Endothelial cell of umbilical vein (primary cell): ENCODE data around the gene KPNA1. TPM values are rescaled to one million over a fixed set of nuclear protein-coding genes. Genes with fewer than 3 reads are reported as not detected.

ENCODE experiments used
- BruUV-seq: library from RNA; stranded (reverse); fragments of 400-500 nt; replicated peaks from 2 replicates; lab custom pipeline; 2021; lab: Mats Ljungman, UMichigan
- CTCF ChIA-PET: fragments of 300-600, 350-600 bp; sonication (Branson Sonifier 250); formaldehyde crosslinking; loops from one replicate; lab custom pipeline; 2021; ENCODE audit warnings: antibody characterized with exemption, inconsistent platforms; lab: Charles Lee
- POLR2A ChIA-PET: fragments of 300-600, 350-600 bp; sonication (Branson Sonifier 250); formaldehyde crosslinking; loops from one replicate; lab custom pipeline; 2021; ENCODE audit warnings: antibody characterized with exemption, inconsistent platforms; lab: Charles Lee
- DNase-seq: peaks from one replicate; pipeline ENCODE4 v3.0.0-alpha.2; 2011; ENCODE audit warnings: low read depth, low spot score
- FAIRE-seq: peaks from 2 replicates; lab custom pipeline; 2011; peaks lifted over from hg19 to GRCh38; lab: Jason Lieb, UNC
- H2AFZ ChIP-seq: 2 replicates; pipeline ENCODE4 v1.6.0; 2012; ENCODE audit warnings: low read depth, low read length, control low read depth, inconsistent platforms
- H3K27ac ChIP-seq: 2 replicates; pipeline ENCODE4 v1.5.1; 2011; ENCODE audit warnings: low read depth, mild to moderate bottlenecking, control low read depth, low read length, moderate library complexity; ENCODE audit not compliant: insufficient read depth
- H3K27me3 ChIP-seq, 2 experiments: 2 replicates each; pipeline versions ENCODE4 v1.6.0 to v1.6.1; 2011; ENCODE audit warnings: low read length in 2 of 2, mixed read lengths in 1 of 2; ENCODE audit not compliant: control insufficient read depth in 2 of 2, insufficient read depth in 2 of 2
- H3K36me3 ChIP-seq, 2 experiments: 2 replicates in 1 of 2; 3 replicates in 1 of 2; pipeline ENCODE4 v1.5.1; 2011; ENCODE audit warnings: low read length in 2 of 2, mild to moderate bottlenecking in 1 of 2, moderate library complexity in 1 of 2; ENCODE audit not compliant: control insufficient read depth in 2 of 2, insufficient read depth in 2 of 2; ENCODE audit errors: extremely low read depth in 1 of 2
- H3K4me1 ChIP-seq: 3 replicates; pipeline ENCODE4 v1.5.1; 2011; ENCODE audit warnings: mild to moderate bottlenecking, low read length; ENCODE audit not compliant: control insufficient read depth, insufficient read depth; ENCODE audit errors: extremely low read depth
- H3K4me2 ChIP-seq: 2 replicates; pipeline ENCODE4 v1.6.1; 2011; ENCODE audit warnings: low read length, control low read depth, mixed read lengths; ENCODE audit not compliant: insufficient read depth
- H3K4me3 ChIP-seq, 3 experiments: fragments of 200-600 bp in 1 of 3; sonication (generic), shearing (Covaris generic) in 1 of 3; replicated peaks in 1 of 3; 2 replicates each; pipeline ENCODE4 v1.5.1; 2011 to 2016; ENCODE audit warnings: control low read depth in 3 of 3, low read length in 3 of 3, mild to moderate bottlenecking in 2 of 3, inconsistent platforms in 1 of 3, low read depth in 1 of 3, moderate library complexity in 1 of 3; ENCODE audit not compliant: insufficient read depth in 1 of 3
- H3K79me2 ChIP-seq: 2 replicates; pipeline ENCODE4 v1.6.0; 2012; ENCODE audit warnings: low read length, inconsistent platforms; ENCODE audit not compliant: control insufficient read depth, insufficient read depth
- H3K9ac ChIP-seq: replicated peaks from 2 replicates; pipeline ENCODE3; 2011; ENCODE audit warnings: low read length, control low read depth; ENCODE audit not compliant: insufficient read depth; ENCODE audit errors: extremely low read depth
- H3K9me1 ChIP-seq: replicated peaks from 3 replicates; pipeline ENCODE4 v1.6.0; 2011; ENCODE audit warnings: mild to moderate bottlenecking, low read length; ENCODE audit not compliant: control insufficient read depth, insufficient read depth; ENCODE audit errors: extremely low read depth
- H3K9me3 ChIP-seq: replicated peaks from 2 replicates; pipeline ENCODE4 v1.5.1; 2012; ENCODE audit warnings: low read length, inconsistent platforms; ENCODE audit not compliant: control insufficient read depth, insufficient read depth
- H4K20me1 ChIP-seq: replicated peaks from 2 replicates; pipeline ENCODE3; 2011; ENCODE audit warnings: mild to moderate bottlenecking, low read length; ENCODE audit not compliant: control insufficient read depth, insufficient read depth; ENCODE audit errors: extremely low read depth
- CTCF ChIP-seq, 2 donors: IDR thresholded peaks; 1 replicate in 1 of 2; 2 replicates in 1 of 2; pipeline ENCODE4 v1.5.1; 2011; ENCODE audit warnings: low read length in 2 of 2, mild to moderate bottlenecking in 2 of 2, moderate library complexity in 2 of 2, control low read depth in 1 of 2, inconsistent platforms in 1 of 2, low read depth in 1 of 2; ENCODE audit not compliant: insufficient read depth in 1 of 2; ENCODE audit errors: extremely low read depth in 1 of 2
- EZH2 ChIP-seq: IDR thresholded peaks from 2 replicates; pipeline ENCODE4 v1.6.1; 2012; ENCODE audit warnings: borderline replicate concordance, low read depth, mild to moderate bottlenecking, moderate library complexity, low read length, inconsistent platforms; ENCODE audit not compliant: severe bottlenecking
- FOS ChIP-seq: IDR thresholded peaks from 2 replicates; pipeline ENCODE4 v1.6.1; 2011; ENCODE audit warnings: mild to moderate bottlenecking, low read length, moderate library complexity, borderline replicate concordance; ENCODE audit not compliant: insufficient read depth
- GATA2 ChIP-seq: IDR thresholded peaks from 2 replicates; pipeline ENCODE4 v1.7.0; 2011; ENCODE audit warnings: low read depth, mild to moderate bottlenecking, moderate library complexity, mixed read lengths, low read length; ENCODE audit not compliant: insufficient read length, insufficient read depth
- JUN ChIP-seq: IDR thresholded peaks from 2 replicates; pipeline ENCODE4 v1.6.1; 2011; ENCODE audit warnings: borderline replicate concordance, low read depth; ENCODE audit not compliant: insufficient read length, insufficient read depth
- MAX ChIP-seq: IDR thresholded peaks from 2 replicates; pipeline ENCODE4 v1.6.1; 2011; ENCODE audit not compliant: insufficient read depth, insufficient read length
- MYC ChIP-seq: IDR thresholded peaks from one replicate; pipeline ENCODE4 v1.6.1; 2011; ENCODE audit warnings: mild to moderate bottlenecking, low read depth, low read length
- POLR2A ChIP-seq: IDR thresholded peaks from 2 replicates; pipeline ENCODE4 v1.6.1; 2012; ENCODE audit warnings: low read depth, mild to moderate bottlenecking, control low read depth, low read length
- POLR2AphosphoS5 ChIP-seq: IDR thresholded peaks from 2 replicates; pipeline ENCODE4 v1.6.1; 2012; ENCODE audit warnings: low read depth, mild to moderate bottlenecking, control low read depth, low read length, moderate library complexity; ENCODE audit not compliant: insufficient read depth
- dilution Hi-C: fragments of 300-500 bp; cut with MboI; formaldehyde crosslinking; loops from one replicate; pipeline ENCODE4 v1.15.0; 2019; ENCODE audit warnings: low sequenced_read_pairs; ENCODE audit not compliant: extremely low pct_ligation_motif_present
- intact Hi-C: fragments of 100-400 bp; cut with micrococcal nuclease; formaldehyde crosslinking; loops from one replicate; pipeline ENCODE4 v1.10.0; 2022
- polyA plus RNA-seq, 4 experiments: library from polyadenylated mRNA; depleted of rRNA in 3 of 4; stranded (reverse) in 3 of 4; unstranded in 1 of 4; fragments of >200 nt; gene quantifications; 2 replicates each; pipeline versions ENCODE4 v1.2.1 to v1.2.3, GENCODE V29; 2011 to 2012; ENCODE audit warnings: missing spikeins in 1 of 4
- total RNA-seq: library from RNA; stranded (reverse); gene quantifications from 2 replicates; pipeline ENCODE4 v1.2.3, GENCODE V29; 2021

Gene KPNA1
- total and polyA plus RNA-seq, 2 donors (not counting 3 experiments of a cell fraction or from before 2014, with no cell fraction given): 24.4 to 110 TPM

GRCh38 chr3:122535964-122536631, 21.4 kb upstream of the KPNA1 start:
- Histone ChIP-seq H2AFZ (no peak overlapping the region), H3K9ac (no peak overlapping the region), H4K20me1 (no peaks in the 10 kb centered on the region), H3K36me3 (peaks cover 4 to 5% of the 10 kb centered on the region in 2 experiments), H3K4me3 (no peak overlapping the region), H3K9me1 (no peaks in the 10 kb centered on the region), H3K27me3 (no peaks in the 10 kb centered on the region), H3K79me2 (no peaks in the 10 kb centered on the region), H3K9me3 (no peaks in the 10 kb centered on the region), H3K4me1 (no peaks in the 10 kb centered on the region), H3K27ac (no peak overlapping the region), H3K4me2 (no peak overlapping the region)
- FAIRE-seq: no peak
- intact Hi-C loops: no loop called here
- no peak for DNase-seq
- dilution Hi-C loops: no loop called here
- no TSS peak for BruUV-seq
- ChIA-PET POLR2A (no interaction called here), CTCF (no interaction called here)
- TF ChIP-seq POLR2A: no peak
- TF ChIP-seq MAX: no peak
- no peak for TF ChIP-seq EZH2
- no peak for TF ChIP-seq FOS
- TF ChIP-seq JUN: no peak
- no peak for TF ChIP-seq MYC
- TF ChIP-seq POLR2AphosphoS5: no peak
- no peak for TF ChIP-seq CTCF (IDR thresholded peaks at IDR 0.05; ENCODE audit: extremely low read depth in 1 of 2, insufficient read depth in 1 of 2, low read depth in 1 of 2, low read length in 2 of 2)
- TF ChIP-seq GATA2: no peak
